SK-N-SH (cell line): ENCODE measurements around the gene TLL2. TPM values are rescaled to one million over a fixed set of nuclear protein-coding genes. Genes with fewer than 3 reads are reported as not detected.
A peak's percentile ranks its signal among the peaks of the same experiment; 100 is the strongest.

Source experiments
- CTCF ChIA-PET: fragments of 300-600, 350-600 bp; formaldehyde crosslinking; extraction: SDS; loops from one replicate; lab custom pipeline; 2021; lab: Yijun Ruan, JAX
- POLR2A ChIA-PET: fragments of 350-600 bp; sonication (Branson Sonifier 250); formaldehyde crosslinking; extraction: SDS; loops from one replicate; lab custom pipeline; 2020; ENCODE audit warnings: antibody characterized with exemption, inconsistent platforms; lab: Yijun Ruan, JAX
- DNase-seq: peaks from one replicate; pipeline ENCODE4 v3.0.0; 2012
- H2AFZ ChIP-seq: fragments of 200-600 bp; sonication (generic); 2 replicates; pipeline ENCODE4 v1.8.1; 2016; ENCODE audit warnings: antibody characterized with exemption, mild to moderate bottlenecking, low read depth
- H3F3A ChIP-seq: fragments of 200-600 bp; sonication (generic); replicated peaks from 2 replicates; pipeline ENCODE3; 2016; ENCODE audit warnings: antibody characterized with exemption, mild to moderate bottlenecking; ENCODE audit not compliant: insufficient read depth
- H3K27ac ChIP-seq, 2 experiments: fragments of 200-500 bp in 1 of 2; fragments of 200-600 bp in 1 of 2; sonication (Bioruptor generic) in 1 of 2; sonication (generic), shearing (Covaris generic) in 1 of 2; 2 replicates each; pipeline versions ENCODE4 v1.5.1 to v1.6.1; 2014 to 2016; ENCODE audit warnings: low read depth in 2 of 2, inconsistent platforms in 1 of 2, low read length in 1 of 2, mild to moderate bottlenecking in 1 of 2, mixed read lengths in 1 of 2
- H3K27me3 ChIP-seq: fragments of 200-600 bp; sonication (generic), shearing (Covaris generic); 2 replicates; pipeline ENCODE4 v1.6.1; 2016; ENCODE audit warnings: mixed run types; ENCODE audit not compliant: insufficient read depth
- H3K36me3 ChIP-seq, 2 experiments: fragments of 200-500 bp in 1 of 2; fragments of 200-600 bp in 1 of 2; sonication (Bioruptor generic) in 1 of 2; sonication (generic) in 1 of 2; replicated peaks in 1 of 2; 2 replicates each; pipeline versions ENCODE3 to v1.5.1; 2014 to 2016; ENCODE audit warnings: low read length in 1 of 2, mild to moderate bottlenecking in 1 of 2; ENCODE audit not compliant: insufficient read depth in 2 of 2, control insufficient read depth in 1 of 2
- H3K4me1 ChIP-seq, 2 experiments: fragments of 200-500 bp in 1 of 2; fragments of 200-600 bp in 1 of 2; sonication (Bioruptor generic) in 1 of 2; sonication (generic), shearing (Covaris generic) in 1 of 2; 2 replicates each; pipeline versions ENCODE4 v1.5.1 to v1.6.1; 2014 to 2016; ENCODE audit warnings: low read depth in 1 of 2, low read length in 1 of 2, mixed run types in 1 of 2; ENCODE audit not compliant: insufficient read depth in 2 of 2, control insufficient read depth in 1 of 2
- H3K4me2 ChIP-seq: fragments of 200-600 bp; sonication (generic), shearing (Covaris generic); 2 replicates; pipeline ENCODE4 v1.6.1; 2017; ENCODE audit warnings: mixed run types
- H3K4me3 ChIP-seq, 2 experiments: fragments of 200-500 bp in 1 of 2; fragments of 200-600 bp in 1 of 2; sonication (Bioruptor generic) in 1 of 2; sonication (generic), shearing (Covaris generic) in 1 of 2; 2 replicates each; pipeline versions ENCODE4 v1.5.1 to v1.8.1; 2014 to 2016; ENCODE audit warnings: low read depth in 2 of 2, inconsistent platforms in 1 of 2, low read length in 1 of 2, mild to moderate bottlenecking in 1 of 2, mixed read lengths in 1 of 2, moderate library complexity in 1 of 2
- H3K79me2 ChIP-seq: fragments of 200-600 bp; sonication (generic); 2 replicates; pipeline ENCODE4 v1.8.1; 2017; ENCODE audit warnings: mild to moderate bottlenecking; ENCODE audit not compliant: insufficient read depth
- H3K9ac ChIP-seq: fragments of 200-600 bp; sonication (generic); 2 replicates; pipeline ENCODE4 v1.6.1; 2017; ENCODE audit warnings: mixed run types
- H3K9me2 ChIP-seq: fragments of 200-600 bp; sonication (generic); 2 replicates; pipeline ENCODE4 v1.6.1; 2017; ENCODE audit warnings: mixed run types
- H3K9me3 ChIP-seq: fragments of 200-600 bp; sonication (generic); 2 replicates; pipeline ENCODE4 v1.6.1; 2017; ENCODE audit warnings: mixed run types, mild to moderate bottlenecking, moderate library complexity
- H4K20me1 ChIP-seq: fragments of 200-600 bp; sonication (generic); 2 replicates; pipeline ENCODE4 v1.6.1; 2017; ENCODE audit warnings: mild to moderate bottlenecking, mixed run types; ENCODE audit not compliant: insufficient read depth
- CHD2 ChIP-seq: fragments of 150-350 bp; IDR thresholded peaks from 2 replicates; pipeline ENCODE4 v1.6.1; 2018; ENCODE audit warnings: low read length; ENCODE audit not compliant: partially characterized antibody
- CTCF ChIP-seq: fragments of 200-600 bp; sonication (generic); IDR thresholded peaks from 2 replicates; pipeline ENCODE4 v1.6.1; 2017; ENCODE audit warnings: antibody characterized with exemption, mild to moderate bottlenecking, moderate library complexity
- ELF1 ChIP-seq: IDR thresholded peaks from 2 replicates; pipeline ENCODE4 v1.4.0; 2012
- EP300 ChIP-seq, 2 experiments: IDR thresholded peaks; 2 replicates each; pipeline versions ENCODE4 v1.4.0 to v1.6.1; 2012; ENCODE audit warnings: borderline replicate concordance in 1 of 2, low read depth in 1 of 2, low read length in 1 of 2
- EZH2phosphoT487 ChIP-seq: fragments of 200-600 bp; sonication (generic); IDR thresholded peaks from 2 replicates; pipeline ENCODE4 v1.6.1; 2017; ENCODE audit warnings: low read depth, mixed run types, mild to moderate bottlenecking, antibody characterized with exemption, moderate library complexity, borderline replicate concordance
- FOSL2 ChIP-seq: IDR thresholded peaks from 2 replicates; pipeline ENCODE4 v1.4.0; 2012; ENCODE audit warnings: low read depth, mild to moderate bottlenecking, moderate library complexity, borderline replicate concordance
- FOXM1 ChIP-seq: IDR thresholded peaks from 2 replicates; pipeline ENCODE4 v1.4.0; 2012; ENCODE audit warnings: low read depth, mild to moderate bottlenecking
- JUND ChIP-seq: IDR thresholded peaks from 2 replicates; pipeline ENCODE4 v1.4.0; 2012
- MEF2A ChIP-seq: IDR thresholded peaks from 2 replicates; pipeline ENCODE4 v1.4.0; 2012; ENCODE audit warnings: low read depth, borderline replicate concordance
- MXI1 ChIP-seq: IDR thresholded peaks from 2 replicates; pipeline ENCODE4 v1.6.1; 2012; ENCODE audit warnings: mild to moderate bottlenecking, low read depth, low read length, improper control_type of control experiment
- PBX3 ChIP-seq: IDR thresholded peaks from 2 replicates; pipeline ENCODE4; 2012
- RAD21 ChIP-seq: IDR thresholded peaks from 2 replicates; pipeline ENCODE4 v1.6.1; 2012; ENCODE audit warnings: mild to moderate bottlenecking, low read length
- RCOR1 ChIP-seq: fragments of 150-350 bp; IDR thresholded peaks from 2 replicates; pipeline ENCODE4 v1.6.1; 2017; ENCODE audit warnings: antibody characterized with exemption, low read length
- RFX5 ChIP-seq: IDR thresholded peaks from 2 replicates; pipeline ENCODE4 v1.6.1; 2012; ENCODE audit warnings: mild to moderate bottlenecking, improper control_type of control experiment, low read length
- SMC3 ChIP-seq: IDR thresholded peaks from 2 replicates; pipeline ENCODE4 v1.6.1; 2012; ENCODE audit warnings: low read depth, low read length, improper control_type of control experiment
- TEAD4 ChIP-seq: IDR thresholded peaks from 2 replicates; pipeline ENCODE4 v1.4.0; 2012; ENCODE audit warnings: mild to moderate bottlenecking, borderline replicate concordance; ENCODE audit not compliant: insufficient read depth
- YY1 ChIP-seq: IDR thresholded peaks from 2 replicates; pipeline ENCODE4 v1.4.0; 2012; ENCODE audit warnings: low read depth, mild to moderate bottlenecking
- WGBS: methylation state at CpG from one replicate; pipeline ENCODE4 v1.1.6; 2017; ENCODE audit warnings: low lambda C conversion rate; 5-methylcytosine and 5-hydroxymethylcytosine counted together
- polyA plus RNA-seq, 3 experiments: library from polyadenylated mRNA; depleted of rRNA; stranded (reverse); fragments of >200 nt; gene quantifications; 2 replicates each; pipeline ENCODE4 v1.2.3, GENCODE V29; 2012

TLL2 gene
- polyA plus RNA-seq, 1 of the 3 experiments (the other 2 are of a cell fraction) = 0.36 TPM

- H3K27me3 ChIP-seq = peaks cover 28% of the 10 kb centered on the region; the same call in 1 of the 2 replicates
- no peaks in the 10 kb centered on the region for H3K36me3 ChIP-seq
- ChIA-PET CTCF (interaction anchor here (4.9 to 10.5 kb wide), 4 partner anchors 14 to 114 kb away, joined by 28 to 159 read pairs (median 76); partner anchors contain the start of gene TLL2), POLR2A (no interaction called here)
- H4K20me1 ChIP-seq = no peaks in the 10 kb centered on the region
- no peaks in the 10 kb centered on the region for H3K9me3 ChIP-seq
- H3K27ac ChIP-seq = no peak overlapping the region
- no peak overlapping the region for H2AFZ ChIP-seq
- 70% methylated on average over 1 of the region's 1 CpG for WGBS
- H3K4me3 ChIP-seq = no peak overlapping the region
- H3K9me2 ChIP-seq = no peaks in the 10 kb centered on the region
- no peaks in the 10 kb centered on the region; a peak in 1 of 4 replicates for H3K4me1 ChIP-seq
- H3K79me2 ChIP-seq = no peaks in the 10 kb centered on the region
- TF ChIP-seq FOXM1 (no peak), ELF1 (no peak), YY1 (no peak), PBX3 (no peak), SMC3 (no peak), EP300 (IDR thresholded peaks at IDR 0.05; ENCODE audit: borderline replicate concordance in 1 of 2, low read depth in 1 of 2, low read length in 1 of 2) (no peak), CTCF (no peak), MEF2A (no peak), MXI1 (no peak), JUND (no peak), TEAD4 (no peak), EZH2phosphoT487 (no peak)
- H3F3A ChIP-seq = no peaks in the 10 kb centered on the region
- no peak for DNase-seq
- H3K4me2 ChIP-seq = no peak overlapping the region
- no peak overlapping the region for H3K9ac ChIP-seq
These were observed 115.8 kb downstream of the TLL2 start for GRCh38 chr10:96397902-96398301.

- Histone ChIP-seq H3K36me3 (no peaks in the 10 kb centered on the region), H3F3A (no peaks in the 10 kb centered on the region), H3K4me1 (no peaks in the 10 kb centered on the region; a peak in 1 of 4 replicates), H3K9me2 (no peaks in the 10 kb centered on the region), H3K79me2 (no peaks in the 10 kb centered on the region), H3K27me3 (peaks cover 25% of the 10 kb centered on the region; the same call in 1 of the 2 replicates), H4K20me1 (no peaks in the 10 kb centered on the region), H2AFZ (no peak overlapping the region), H3K27ac (no peak overlapping the region), H3K9me3 (no peaks in the 10 kb centered on the region), H3K4me2 (no peak overlapping the region), H3K4me3 (no peak overlapping the region), H3K9ac (no peak overlapping the region)
- peak; percentile 87 for DNase-seq
- POLR2A ChIA-PET = no interaction called here
- TF ChIP-seq CHD2 (peak; percentile 23), RFX5 (no peak), CTCF (peak; percentile 90), FOSL2 (no peak), RAD21 (peak; percentile 88), RCOR1 (peak; percentile 19; the same call in 1 of the 2 replicates), SMC3 (peak; percentile 83)
- WGBS = 37% methylated on average over 24 of the region's 24 CpGs
- CTCF ChIA-PET = interaction anchor here (0.6 to 10.5 kb wide), 38 partner anchors 9 to 625 kb away, joined by 3 to 159 read pairs (median 4); partner anchors contain the start of gene TLL2
These were observed 117.5 kb downstream of the TLL2 start for GRCh38 chr10:96395931-96396877.
